Neural cell (in vitro differentiated cells): Measurements from ENCODE around the gene STOM. TPM values are rescaled to one million over a fixed set of nuclear protein-coding genes. Genes with fewer than 3 reads are reported as not detected.

ENCODE experiments used
- H2AFZ ChIP-seq: fragments of 200-600, 300-800 bp; sonication (generic), shearing (Covaris generic); 2 replicates; pipeline ENCODE4 v1.6.0; 2014; ENCODE audit warnings: low read depth, mild to moderate bottlenecking, antibody characterized with exemption, low read length, moderate library complexity
- H3F3A ChIP-seq: fragments of 200-600 bp; shearing (Covaris generic); 2 replicates; pipeline ENCODE4 v1.6.1; 2016; ENCODE audit warnings: mild to moderate bottlenecking, moderate library complexity, mixed read lengths, antibody characterized with exemption, low read length; ENCODE audit not compliant: insufficient read depth, poor library complexity, severe bottlenecking
- H3K27ac ChIP-seq: fragments of 200-600, 300-800 bp; sonication (generic), shearing (Covaris generic); 2 replicates; pipeline ENCODE4 v1.5.1; 2014; ENCODE audit warnings: mild to moderate bottlenecking, low read length, moderate library complexity
- H3K27me3 ChIP-seq: fragments of 300-800, 200-600 bp; sonication (generic), shearing (Covaris generic); 2 replicates; pipeline ENCODE4 v1.6.0; 2014; ENCODE audit warnings: mild to moderate bottlenecking, low read depth, low read length, moderate library complexity; ENCODE audit not compliant: insufficient read depth
- H3K36me3 ChIP-seq: fragments of 300-800, 200-600 bp; sonication (generic), shearing (Covaris generic); 2 replicates; pipeline ENCODE4 v1.5.1; 2014; ENCODE audit warnings: mild to moderate bottlenecking, antibody characterized with exemption, low read length, moderate library complexity; ENCODE audit not compliant: insufficient read depth
- H3K4me2 ChIP-seq: fragments of 300-800, 200-600 bp; sonication (generic), shearing (Covaris generic); 2 replicates; pipeline ENCODE4 v1.6.0; 2014; ENCODE audit warnings: mild to moderate bottlenecking, low read length
- H3K4me3 ChIP-seq: fragments of 300-800, 200-600 bp; sonication (generic), shearing (Covaris generic); 2 replicates; pipeline ENCODE4 v1.5.1; 2014; ENCODE audit warnings: mild to moderate bottlenecking, low read length, moderate library complexity
- H3K79me2 ChIP-seq: fragments of 200-600 bp; shearing (Covaris generic); replicated peaks from 2 replicates; pipeline ENCODE4 v1.6.0; 2014; ENCODE audit warnings: mild to moderate bottlenecking, low read length, moderate library complexity; ENCODE audit not compliant: insufficient read depth
- H3K9ac ChIP-seq: fragments of 300-800, 200-600 bp; sonication (generic), shearing (Covaris generic); 2 replicates; pipeline ENCODE4 v1.6.1; 2016; ENCODE audit warnings: mild to moderate bottlenecking, low read length, mixed read lengths
- H3K9me2 ChIP-seq: fragments of 200-600 bp; shearing (Covaris generic); 2 replicates; pipeline ENCODE4 v1.6.1; 2016; ENCODE audit warnings: mild to moderate bottlenecking, low read length, mixed read lengths; ENCODE audit not compliant: insufficient read depth
- H3K9me3 ChIP-seq: fragments of 200-600, 300-800 bp; sonication (generic), shearing (Covaris generic); 2 replicates; pipeline ENCODE4 v1.6.1; 2016; ENCODE audit warnings: mild to moderate bottlenecking, mixed run types, low read length, moderate library complexity, mixed read lengths
- H4K20me1 ChIP-seq: fragments of 200-600 bp; shearing (Covaris generic); 2 replicates; pipeline ENCODE4 v1.6.1; 2016; ENCODE audit warnings: mild to moderate bottlenecking, mixed run types; ENCODE audit not compliant: insufficient read depth
- EZH2 ChIP-seq: fragments of 200-600, 300-800 bp; shearing (Covaris generic), sonication (generic); IDR thresholded peaks from 2 replicates; pipeline ENCODE4 v1.6.1; 2014; ENCODE audit warnings: antibody characterized with exemption, low read length, borderline replicate concordance, mild to moderate bottlenecking; ENCODE audit not compliant: insufficient read depth, poor library complexity, severe bottlenecking
- MXI1 ChIP-seq: fragments of 450-650 bp; conservative IDR thresholded peaks from 2 replicates; pipeline ENCODE4 v1.6.1; 2014; ENCODE audit warnings: antibody characterized with exemption, mild to moderate bottlenecking; ENCODE audit not compliant: poor library complexity, severe bottlenecking
- POLR2AphosphoS5 ChIP-seq: IDR thresholded peaks from 2 replicates; pipeline ENCODE4 v1.6.1; 2012
- RAD21 ChIP-seq: fragments of 450-650 bp; conservative IDR thresholded peaks from 2 replicates; pipeline ENCODE4 v1.6.1; 2014; ENCODE audit warnings: antibody characterized with exemption, mild to moderate bottlenecking, moderate library complexity
- TAF1 ChIP-seq: IDR thresholded peaks from 2 replicates; pipeline ENCODE4 v1.6.1; 2012; ENCODE audit warnings: low read depth
- polyA plus RNA-seq: library from polyadenylated mRNA; depleted of rRNA; stranded (reverse); fragments of >200 nt; gene quantifications from 2 replicates; pipeline ENCODE4 v1.2.3, GENCODE V29; 2014
- TF ChIP-seq, protein P1 (sequence below): IDR thresholded peaks from 2 replicates; pipeline ENCODE4 v1.6.1; 2012; ENCODE audit warnings: borderline replicate concordance

STOM gene
- polyA plus RNA-seq, 1 donor from 2014 or later = 0.11 TPM

DNA sequence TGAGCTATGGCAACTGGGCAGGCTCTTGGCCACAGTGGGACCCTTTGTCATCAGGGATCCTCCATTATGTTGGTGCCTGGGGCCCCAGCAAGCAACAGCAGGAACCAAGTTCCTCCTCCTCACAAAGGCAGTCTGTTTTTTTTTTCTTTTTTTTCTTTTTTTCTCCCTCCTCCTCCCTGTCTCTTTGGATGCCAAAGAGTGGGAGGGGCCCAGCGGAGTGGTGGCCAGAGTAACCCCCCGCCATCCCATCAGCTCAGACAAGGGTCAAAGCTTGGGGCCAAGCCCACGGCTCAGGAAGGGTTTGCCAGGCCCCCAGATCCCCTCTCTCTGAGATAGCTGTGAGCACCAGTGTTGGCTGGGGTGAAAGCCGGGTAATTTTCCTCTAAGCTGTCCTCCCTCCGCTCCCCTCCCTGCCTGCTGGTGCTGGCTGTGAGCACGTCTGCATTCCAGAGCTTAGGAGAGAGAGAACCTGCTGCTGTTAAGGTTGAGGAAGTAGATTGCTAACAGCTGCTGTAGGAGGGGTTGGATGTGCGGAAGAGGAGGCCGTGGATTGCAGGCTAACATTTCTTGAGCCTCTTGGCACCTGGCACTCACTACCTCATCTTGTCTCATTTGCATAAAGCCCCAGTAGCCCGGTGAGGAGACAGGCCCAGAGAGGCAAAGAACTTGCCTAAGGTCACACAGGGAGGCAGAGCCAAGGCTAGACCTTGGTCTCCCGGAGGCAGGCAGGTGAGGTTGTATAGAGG lies 80.9 kb downstream of the STOM start:
- Histone ChIP-seq H3K27me3 (no peaks in the 10 kb centered on the region), H4K20me1 (no peaks in the 10 kb centered on the region), H3K4me2 (no peak overlapping the region), H3K79me2 (no peaks in the 10 kb centered on the region), H3K9ac (no peak overlapping the region), H3K9me3 (no peaks in the 10 kb centered on the region), H3K9me2 (no peaks in the 10 kb centered on the region), H3K27ac (no peak overlapping the region), H2AFZ (no peak overlapping the region), H3K4me3 (no peak overlapping the region), H3F3A (no peaks in the 10 kb centered on the region), H3K36me3 (no peaks in the 10 kb centered on the region)
- no peak for TF ChIP-seq EZH2
- no peak for TF ChIP-seq MXI1
- TF ChIP-seq, protein P1, sequence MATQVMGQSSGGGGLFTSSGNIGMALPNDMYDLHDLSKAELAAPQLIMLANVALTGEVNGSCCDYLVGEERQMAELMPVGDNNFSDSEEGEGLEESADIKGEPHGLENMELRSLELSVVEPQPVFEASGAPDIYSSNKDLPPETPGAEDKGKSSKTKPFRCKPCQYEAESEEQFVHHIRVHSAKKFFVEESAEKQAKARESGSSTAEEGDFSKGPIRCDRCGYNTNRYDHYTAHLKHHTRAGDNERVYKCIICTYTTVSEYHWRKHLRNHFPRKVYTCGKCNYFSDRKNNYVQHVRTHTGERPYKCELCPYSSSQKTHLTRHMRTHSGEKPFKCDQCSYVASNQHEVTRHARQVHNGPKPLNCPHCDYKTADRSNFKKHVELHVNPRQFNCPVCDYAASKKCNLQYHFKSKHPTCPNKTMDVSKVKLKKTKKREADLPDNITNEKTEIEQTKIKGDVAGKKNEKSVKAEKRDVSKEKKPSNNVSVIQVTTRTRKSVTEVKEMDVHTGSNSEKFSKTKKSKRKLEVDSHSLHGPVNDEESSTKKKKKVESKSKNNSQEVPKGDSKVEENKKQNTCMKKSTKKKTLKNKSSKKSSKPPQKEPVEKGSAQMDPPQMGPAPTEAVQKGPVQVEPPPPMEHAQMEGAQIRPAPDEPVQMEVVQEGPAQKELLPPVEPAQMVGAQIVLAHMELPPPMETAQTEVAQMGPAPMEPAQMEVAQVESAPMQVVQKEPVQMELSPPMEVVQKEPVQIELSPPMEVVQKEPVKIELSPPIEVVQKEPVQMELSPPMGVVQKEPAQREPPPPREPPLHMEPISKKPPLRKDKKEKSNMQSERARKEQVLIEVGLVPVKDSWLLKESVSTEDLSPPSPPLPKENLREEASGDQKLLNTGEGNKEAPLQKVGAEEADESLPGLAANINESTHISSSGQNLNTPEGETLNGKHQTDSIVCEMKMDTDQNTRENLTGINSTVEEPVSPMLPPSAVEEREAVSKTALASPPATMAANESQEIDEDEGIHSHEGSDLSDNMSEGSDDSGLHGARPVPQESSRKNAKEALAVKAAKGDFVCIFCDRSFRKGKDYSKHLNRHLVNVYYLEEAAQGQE = no peak
- no peak for TF ChIP-seq POLR2AphosphoS5
- TF ChIP-seq RAD21 = no peak
- no peak for TF ChIP-seq TAF1

Other genes starting within 250 kb of the STOM start
- 79.3 and 94.5 TPM in 2 replicates for gene RAB14, start 168.4 kb downstream of the STOM start, polyA plus RNA-seq
- gene GSN, start 102.1 kb downstream of the STOM start, polyA plus RNA-seq = 2.4 and 7.7 TPM in 2 replicates
- not detected in 2 replicates for gene GGTA1, start 129.6 kb upstream of the STOM start, polyA plus RNA-seq